Brain microvascular endothelial cell (primary cell): ENCODE results near the gene FAF2.

Source experiments
- DNase-seq: peaks from one replicate; pipeline ENCODE4 v3.0.0-alpha.2; 2020
- H3K27ac ChIP-seq: fragments of 250-450 bp; sonication (Bioruptor Pico); 2 replicates; pipeline ENCODE4 v1.5.1; 2020; ENCODE audit warnings: mild to moderate bottlenecking, moderate library complexity
- H3K27me3 ChIP-seq: fragments of 250-450 bp; sonication (Bioruptor Pico); replicated peaks from 2 replicates; pipeline ENCODE4 v1.5.1; 2020; ENCODE audit warnings: mild to moderate bottlenecking
- H3K36me3 ChIP-seq: fragments of 250-450 bp; sonication (Bioruptor Pico); replicated peaks from 2 replicates; pipeline ENCODE4 v1.5.1; 2020; ENCODE audit warnings: mild to moderate bottlenecking
- H3K4me3 ChIP-seq: 2 replicates; pipeline ENCODE4 v1.5.1; 2011; ENCODE audit warnings: low read depth, mild to moderate bottlenecking, control low read depth, low read length, moderate library complexity
- CTCF ChIP-seq: IDR thresholded peaks from 2 replicates; pipeline ENCODE4 v1.5.1; 2011; ENCODE audit warnings: low read depth, mild to moderate bottlenecking, moderate library complexity, low read length, control low read depth, inconsistent platforms; ENCODE audit errors: missing control alignments
- in situ Hi-C: cut with HindIII; loops from 2 replicates; pipeline ENCODE4 v1.10.0; 2017; ENCODE audit warnings: low sequenced_read_pairs, low pct_ligation_motif_present

FAF2 gene

GRCh38 chr5:176540476-176540899 is 92.3 kb downstream of the FAF2 start:
- Histone ChIP-seq H3K27me3 (no peaks in the 10 kb centered on the region), H3K4me3 (no peak overlapping the region), H3K36me3 (no peaks in the 10 kb centered on the region), H3K27ac (no peak overlapping the region)
- no peak for TF ChIP-seq CTCF
- DNase-seq = no peak
- in situ Hi-C loops = no loop called here

- Histone ChIP-seq H3K27me3 (no peaks in the 10 kb centered on the region), H3K4me3 (no peak overlapping the region), H3K36me3 (no peaks in the 10 kb centered on the region), H3K27ac (no peak overlapping the region)
- in situ Hi-C loops = no loop called here
- DNase-seq = no peak
- TF ChIP-seq CTCF = no peak
Measured at GRCh38 chr5:176540956-176541337, 92.8 kb downstream of the FAF2 start.

GRCh38 chr5:176541338-176542134 is 93.4 kb downstream of the FAF2 start:
- in situ Hi-C loops = no loop called here
- TF ChIP-seq CTCF = no peak
- DNase-seq = no peak

GRCh38 chr5:176542135-176542595 is 94.0 kb downstream of the FAF2 start:
- in situ Hi-C loops = no loop called here
- H3K4me3 ChIP-seq = peak overlapping the region; percentile 61
- no peaks in the 10 kb centered on the region for H3K36me3 ChIP-seq
- H3K27me3 ChIP-seq = no peaks in the 10 kb centered on the region
- TF ChIP-seq CTCF = no peak
- DNase-seq = no peak
- no peak overlapping the region for H3K27ac ChIP-seq

More at GRCh38 chr5:176541338-176542134, 93.4 kb downstream of the FAF2 start:
- Histone ChIP-seq H3K27ac (no peak overlapping the region), H3K36me3 (no peaks in the 10 kb centered on the region), H3K4me3 (no peak overlapping the region), H3K27me3 (no peaks in the 10 kb centered on the region)

GRCh38 chr5:176542596-176543427 is 94.6 kb downstream of the FAF2 start:
- H3K27ac ChIP-seq = no peak overlapping the region
- no peak for DNase-seq
- in situ Hi-C loops = no loop called here
- no peaks in the 10 kb centered on the region for H3K27me3 ChIP-seq
- H3K4me3 ChIP-seq = peak overlapping the region; percentile 61
- no peak for TF ChIP-seq CTCF
- no peaks in the 10 kb centered on the region for H3K36me3 ChIP-seq
